Measurements from ENCODE around the gene CASD1.

The CASD1 gene

GRCh38 chr7:94559972-94560371 is 50.4 kb downstream of the CASD1 start:
- H3K27ac ChIP-seq (ENCODE audit: low read length), result no peak overlapping the region
- no peak overlapping the region for H2AFZ ChIP-seq (ENCODE audit: low read depth, low read length)
- H3K4me2 ChIP-seq (ENCODE audit: low read length), result no peak overlapping the region
- H3K36me3 ChIP-seq (replicated peaks; ENCODE audit: low read depth, low read length), result peaks cover 6% of the 10 kb centered on the region
- no peaks in the 10 kb centered on the region for H3K27me3 ChIP-seq (ENCODE audit: low read depth, low read length)
- H3K9ac ChIP-seq (ENCODE audit: low read length), result no peak overlapping the region
- H4K20me1 ChIP-seq (ENCODE audit: insufficient read depth, low read length), result no peaks in the 10 kb centered on the region
- H3K9me3 ChIP-seq (ENCODE audit: insufficient read depth, low read length), result no peaks in the 10 kb centered on the region
- H3K4me1 ChIP-seq (ENCODE audit: low read length), result peaks cover 14% of the 10 kb centered on the region
- no peaks in the 10 kb centered on the region for H3K79me2 ChIP-seq (ENCODE audit: low read length)
- TF ChIP-seq CTCF (IDR thresholded peaks at IDR 0.05; ENCODE audit: low read depth, low read length) (no peak), EZH2phosphoT487 (IDR thresholded peaks at IDR 0.05; ENCODE audit: low read depth) (no peak)
- H3K4me3 ChIP-seq (ENCODE audit: low read length), result no peak overlapping the region

- TF ChIP-seq CTCF (IDR thresholded peaks at IDR 0.05; ENCODE audit: low read depth, low read length), result no peak
- no peak for TF ChIP-seq EZH2phosphoT487 (IDR thresholded peaks at IDR 0.05; ENCODE audit: low read depth)
- Histone ChIP-seq H3K36me3 (replicated peaks; ENCODE audit: low read depth, low read length) (no peaks in the 10 kb centered on the region), H3K79me2 (ENCODE audit: low read length) (no peaks in the 10 kb centered on the region), H3K4me3 (ENCODE audit: low read length) (no peak overlapping the region), H2AFZ (ENCODE audit: low read depth, low read length) (no peak overlapping the region), H3K4me1 (ENCODE audit: low read length) (no peaks in the 10 kb centered on the region), H3K4me2 (ENCODE audit: low read length) (no peak overlapping the region), H4K20me1 (ENCODE audit: insufficient read depth, low read length) (no peaks in the 10 kb centered on the region), H3K27ac (ENCODE audit: low read length) (no peak overlapping the region), H3K9me3 (ENCODE audit: insufficient read depth, low read length) (no peaks in the 10 kb centered on the region), H3K9ac (ENCODE audit: low read length) (no peak overlapping the region), H3K27me3 (ENCODE audit: low read depth, low read length) (no peaks in the 10 kb centered on the region)
Measured at GRCh38 chr7:94561841-94562514, 52.4 kb downstream of the CASD1 start.

GRCh38 chr7:94562525-94562924 is 52.9 kb downstream of the CASD1 start:
- Histone ChIP-seq H3K4me1 (ENCODE audit: low read length) (no peaks in the 10 kb centered on the region), H3K9ac (ENCODE audit: low read length) (no peak overlapping the region), H3K27me3 (ENCODE audit: low read depth, low read length) (no peaks in the 10 kb centered on the region), H2AFZ (ENCODE audit: low read depth, low read length) (no peak overlapping the region), H4K20me1 (ENCODE audit: insufficient read depth, low read length) (no peaks in the 10 kb centered on the region), H3K79me2 (ENCODE audit: low read length) (no peaks in the 10 kb centered on the region), H3K36me3 (replicated peaks; ENCODE audit: low read depth, low read length) (no peaks in the 10 kb centered on the region), H3K9me3 (ENCODE audit: insufficient read depth, low read length) (no peaks in the 10 kb centered on the region), H3K4me3 (ENCODE audit: low read length) (no peak overlapping the region), H3K4me2 (ENCODE audit: low read length) (no peak overlapping the region), H3K27ac (ENCODE audit: low read length) (no peak overlapping the region)
- no peak for TF ChIP-seq CTCF (IDR thresholded peaks at IDR 0.05; ENCODE audit: low read depth, low read length)
- TF ChIP-seq EZH2phosphoT487 (IDR thresholded peaks at IDR 0.05; ENCODE audit: low read depth), result no peak

GRCh38 chr7:94565247-94565894 is 55.8 kb downstream of the CASD1 start:
- Histone ChIP-seq H3K4me1 (ENCODE audit: low read length) (no peaks in the 10 kb centered on the region), H2AFZ (ENCODE audit: low read depth, low read length) (no peak overlapping the region), H4K20me1 (ENCODE audit: insufficient read depth, low read length) (no peaks in the 10 kb centered on the region), H3K27ac (ENCODE audit: low read length) (no peak overlapping the region), H3K4me2 (ENCODE audit: low read length) (no peak overlapping the region), H3K27me3 (ENCODE audit: low read depth, low read length) (no peaks in the 10 kb centered on the region), H3K79me2 (ENCODE audit: low read length) (no peaks in the 10 kb centered on the region), H3K36me3 (replicated peaks; ENCODE audit: low read depth, low read length) (no peaks in the 10 kb centered on the region), H3K9ac (ENCODE audit: low read length) (no peak overlapping the region), H3K9me3 (ENCODE audit: insufficient read depth, low read length) (no peaks in the 10 kb centered on the region), H3K4me3 (ENCODE audit: low read length) (no peak overlapping the region)
- no peak for TF ChIP-seq CTCF (IDR thresholded peaks at IDR 0.05; ENCODE audit: low read depth, low read length)
- no peak for TF ChIP-seq EZH2phosphoT487 (IDR thresholded peaks at IDR 0.05; ENCODE audit: low read depth)

Measured in OCI-LY3 (cell line).